Gastroesophageal sphincter (tissue), 4 donors: ENCODE results near the gene PDZRN4. TPM values are rescaled to one million over a fixed set of nuclear protein-coding genes. Genes with fewer than 3 reads are reported as not detected.

Source experiments
- ATAC-seq: fragments of 150-250 bp; one replicate; pipeline ENCODE4 v1.9.1; 2016; ENCODE audit warnings: mild to moderate bottlenecking, moderate library complexity
- H3K27ac ChIP-seq, 4 donors: fragments of 200-600 bp; sonication (generic) in 3 of 4; 1 replicate in 3 of 4; 2 replicates in 1 of 4; pipeline ENCODE4 v1.5.1; 2016 to 2019
- H3K27me3 ChIP-seq: fragments of 200-600 bp; sonication (generic); one replicate; pipeline ENCODE4 v1.5.1; 2019
- H3K36me3 ChIP-seq, 2 donors: fragments of 200-600 bp; sonication (generic); one replicate each; pipeline ENCODE4 v1.5.1; 2019; ENCODE audit warnings: control low read depth in 1 of 2
- H3K4me1 ChIP-seq, 3 donors: fragments of 200-600 bp; sonication (generic); 1 replicate in 2 of 3; 2 replicates in 1 of 3; pipeline ENCODE4 v1.5.1; 2016 to 2019; ENCODE audit warnings: control low read depth in 2 of 3
- H3K4me3 ChIP-seq, 2 donors: fragments of 200-600 bp; sonication (generic); one replicate each; pipeline ENCODE4 v1.5.1; 2019; ENCODE audit warnings: mild to moderate bottlenecking in 1 of 2, moderate library complexity in 1 of 2
- H3K9me3 ChIP-seq, 3 donors: fragments of 200-600 bp; sonication (generic); one replicate each; pipeline ENCODE4 v1.5.1; 2017 to 2019; ENCODE audit warnings: control low read depth in 2 of 3
- CTCF ChIP-seq, 4 experiments: fragments of 200-600 bp in 2 of 4; fragments of 450-650 bp in 2 of 4; sonication (generic) in 1 of 4; IDR thresholded peaks; one replicate each; pipeline ENCODE4 v1.5.1; 2017 to 2019; ENCODE audit warnings: antibody characterized with exemption in 4 of 4, mild to moderate bottlenecking in 2 of 4, moderate library complexity in 2 of 4
- EP300 ChIP-seq: sonication (generic); formaldehyde crosslinking; IDR thresholded peaks from one replicate; pipeline ENCODE4 v1.6.1; 2017; ENCODE audit warnings: antibody characterized with exemption, mild to moderate bottlenecking
- POLR2A ChIP-seq, 2 donors: fragments of 450-650 bp; IDR thresholded peaks; one replicate each; pipeline ENCODE4 v1.6.1; 2017; ENCODE audit warnings: antibody characterized with exemption in 2 of 2, mild to moderate bottlenecking in 2 of 2, moderate library complexity in 1 of 2
- POLR2AphosphoS5 ChIP-seq: sonication (generic); formaldehyde crosslinking; IDR thresholded peaks from one replicate; pipeline ENCODE4 v1.6.1; 2017; ENCODE audit warnings: antibody characterized with exemption
- WGBS, 2 donors: methylation state at CpG; one replicate each; pipeline ENCODE4 v1.1.5; 2018; ENCODE audit warnings: low coverage in 1 of 2; 5-methylcytosine and 5-hydroxymethylcytosine counted together
- total RNA-seq, 4 donors: library from RNA; depleted of rRNA; stranded (reverse); fragments of >200 nt; gene quantifications; one replicate each; pipeline ENCODE4 v1.1.0, GENCODE V29; 2016

Gene PDZRN4
- total RNA-seq, 4 donors from 2014 or later, result 32.0 to 87.8 (median 50.8) TPM

GRCh38 chr12:41230756-41231155, 42.6 kb downstream of the PDZRN4 start:
- H3K27me3 ChIP-seq, result no peaks in the 10 kb centered on the region
- ATAC-seq, result no peak
- H3K4me1 ChIP-seq, result peaks cover 0 to 18% (median 4%) of the 10 kb centered on the region in 3 donors
- H3K36me3 ChIP-seq, result no peaks in the 10 kb centered on the region
- TF ChIP-seq POLR2A (IDR thresholded peaks at IDR 0.05), result no peak
- TF ChIP-seq EP300, result no peak
- no peak for TF ChIP-seq CTCF (IDR thresholded peaks at IDR 0.05)
- TF ChIP-seq POLR2AphosphoS5, result no peak
- 58 to 89% methylated on average over 1 of the region's 1 CpG for WGBS, 2 donors
- no peaks in the 10 kb centered on the region for H3K9me3 ChIP-seq
- H3K4me3 ChIP-seq, result no peak overlapping the region
- H3K27ac ChIP-seq, result no peak overlapping the region

- no peaks in the 10 kb centered on the region for H3K36me3 ChIP-seq
- TF ChIP-seq EP300 (no peak), POLR2AphosphoS5 (no peak)
- WGBS, 2 donors, result 57 to 76% methylated on average over 4 of the region's 4 CpGs
- no peaks in the 10 kb centered on the region for H3K9me3 ChIP-seq
- peaks cover 0 to 2% (median 0%) of the 10 kb centered on the region in 3 donors for H3K4me1 ChIP-seq
- no peak overlapping the region for H3K27ac ChIP-seq
- no peak overlapping the region for H3K4me3 ChIP-seq
- H3K27me3 ChIP-seq, result no peaks in the 10 kb centered on the region
- no peak for ATAC-seq
Observed at GRCh38 chr12:41234692-41235091, 46.6 kb downstream of the PDZRN4 start.

- ATAC-seq, result no peak
- no peaks in the 10 kb centered on the region for H3K9me3 ChIP-seq
- WGBS, 2 donors, result 4 to 27% methylated on average over 2 of the region's 2 CpGs
Observed at GRCh38 chr12:41242603-41243002, 54.5 kb downstream of the PDZRN4 start.

GRCh38 chr12:41248391-41248790, 60.3 kb downstream of the PDZRN4 start:
- Histone ChIP-seq H3K4me3 (no peak overlapping the region), H3K4me1 (peaks cover 0 to 7% (median 0%) of the 10 kb centered on the region in 3 donors), H3K9me3 (no peaks in the 10 kb centered on the region), H3K36me3 (no peaks in the 10 kb centered on the region), H3K27me3 (no peaks in the 10 kb centered on the region), H3K27ac (no peak overlapping the region)
- WGBS, 2 donors, result 50 to 69% methylated on average over 2 of the region's 2 CpGs
- TF ChIP-seq CTCF (IDR thresholded peaks at IDR 0.05), result no peak
- ATAC-seq, result no peak

More at GRCh38 chr12:41242603-41243002, 54.5 kb downstream of the PDZRN4 start:
- TF ChIP-seq CTCF (IDR thresholded peaks at IDR 0.05), result no peak
- Histone ChIP-seq H3K27me3 (no peaks in the 10 kb centered on the region), H3K27ac (no peak overlapping the region), H3K4me1 (peaks cover 0 to 19% (median 0%) of the 10 kb centered on the region in 3 donors), H3K36me3 (no peaks in the 10 kb centered on the region), H3K4me3 (no peak overlapping the region)

GRCh38 chr12:41250748-41251147, 62.6 kb downstream of the PDZRN4 start:
- TF ChIP-seq CTCF (IDR thresholded peaks at IDR 0.05) (no peak), POLR2A (IDR thresholded peaks at IDR 0.05) (no peak), EP300 (no peak), POLR2AphosphoS5 (no peak)
- Histone ChIP-seq H3K9me3 (no peaks in the 10 kb centered on the region), H3K4me3 (no peak overlapping the region), H3K36me3 (no peaks in the 10 kb centered on the region), H3K27ac (no peak overlapping the region), H3K27me3 (no peaks in the 10 kb centered on the region), H3K4me1 (peaks cover 0 to 7% (median 0%) of the 10 kb centered on the region in 3 donors)
- WGBS, 2 donors, result 38 to 54% methylated on average over 2 of the region's 2 CpGs
- no peak for ATAC-seq
